Mesenteric fat pad (tissue), 1 donor: ENCODE results near the gene IYD. TPM values are rescaled to one million over a fixed set of nuclear protein-coding genes. Genes with fewer than 3 reads are reported as not detected.
"Not testable (repeated sequence)": the region's sequence is repeated elsewhere in the genome, so short reads cannot be mapped to it uniquely, and the experiment has no call there.

Experiments used
- DNase-seq: peaks from one replicate; pipeline ENCODE4 v3.0.0-alpha.2; 2020; ENCODE audit warnings: low spot score
- total RNA-seq: library from RNA; stranded (reverse); fragmentation: NEBNext Ultra II Directional; extraction: Animal tissue kit (Norgen Biotek cat#: 25700); gene quantifications from one replicate; pipeline ENCODE4 v1.2.1, GENCODE V29; 2021
- donor health status: DM: yes; HTN: yes; CAD: no.

IYD gene
- total RNA-seq, 1 donor from 2014 or later = not detected

- no peak for DNase-seq
Measured at GRCh38 chr6:150349546-150349945, 19.3 kb upstream of the IYD start.

GRCh38 chr6:150352321-150353296 is 16.2 kb upstream of the IYD start:
- DNase-seq = no peak

- DNase-seq = no peak
Measured at GRCh38 chr6:150353445-150353844, 15.4 kb upstream of the IYD start.

- DNase-seq = no peak
Measured at GRCh38 chr6:150354754-150355571, 13.8 kb upstream of the IYD start.

- DNase-seq = no peak
Measured at GRCh38 chr6:150355932-150356331, 12.9 kb upstream of the IYD start.

GRCh38 chr6:150361876-150362275 is 6.9 kb upstream of the IYD start:
- DNase-seq = no peak

GRCh38 chr6:150363733-150364132 is 5.1 kb upstream of the IYD start:
- no peak for DNase-seq

- DNase-seq = no peak
Measured at GRCh38 chr6:150366118-150366778, 2.6 kb upstream of the IYD start.

DNA sequence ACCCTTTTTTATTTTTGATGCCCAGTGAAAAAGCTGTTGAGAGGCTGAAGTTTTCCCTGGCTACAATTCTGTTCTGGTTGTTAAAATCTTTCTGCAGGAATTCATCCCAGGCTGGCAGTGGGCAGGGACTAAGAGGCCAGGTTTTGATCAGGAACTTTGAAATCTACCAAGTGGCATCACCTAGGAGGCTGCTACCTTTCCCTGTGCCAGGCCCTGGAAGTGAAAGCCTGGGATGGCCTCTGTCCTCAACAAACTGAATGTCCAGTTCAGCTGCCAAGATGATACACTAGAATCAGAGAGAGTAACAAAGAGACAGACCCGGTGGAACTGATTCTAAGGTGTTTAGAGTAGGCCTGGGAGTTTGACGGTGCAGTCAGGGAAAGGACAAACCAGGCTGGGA is 596 bp downstream of the IYD start:
- no peak for DNase-seq

DNA sequence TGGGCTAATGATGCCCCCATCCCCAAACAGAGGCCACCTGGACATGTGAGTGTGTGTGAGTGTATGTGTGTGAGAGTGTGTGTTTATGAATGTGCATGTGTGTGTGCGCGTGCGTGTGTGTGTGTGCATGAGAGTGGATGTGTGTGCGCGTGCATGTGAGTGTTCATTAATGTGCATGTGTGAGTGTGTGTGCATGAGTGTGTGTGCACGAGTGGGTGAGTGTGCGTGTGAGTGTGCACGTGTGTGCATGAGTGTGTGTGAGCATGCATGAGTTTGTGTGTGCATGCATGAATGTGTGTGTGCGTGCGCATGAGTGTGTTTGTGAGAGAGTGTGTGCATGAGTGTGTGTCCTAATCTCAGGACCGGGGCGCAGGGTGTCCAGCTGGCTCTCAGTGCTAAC is 1.3 kb downstream of the IYD start:
- DNase-seq = no peak

GRCh38 chr6:150371356-150371755 is 2.5 kb downstream of the IYD start:
- no peak for DNase-seq

- DNase-seq = no peak
Measured at GRCh38 chr6:150372051-150372450, 3.2 kb downstream of the IYD start.

- DNase-seq = no peak
Measured at GRCh38 chr6:150373260-150373701, 4.5 kb downstream of the IYD start.

DNA sequence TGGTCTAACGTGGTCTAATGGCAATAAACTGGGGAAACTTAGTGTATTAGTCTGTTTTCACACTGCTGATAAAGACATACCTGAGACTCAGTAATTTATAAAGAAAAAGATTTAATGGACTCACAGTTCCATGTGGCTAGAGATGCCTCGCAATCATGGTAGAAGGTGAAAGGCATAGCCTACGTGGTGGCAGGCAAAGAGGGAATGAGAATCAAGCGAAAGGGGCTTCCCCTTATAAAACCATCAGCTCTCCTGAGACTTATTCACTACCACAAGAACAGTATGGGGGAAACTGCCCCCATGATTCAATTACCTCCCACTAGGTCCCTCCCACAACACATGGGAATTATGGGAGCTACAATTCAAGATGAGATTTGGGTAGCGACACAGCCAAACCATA is 5.5 kb downstream of the IYD start:
- DNase-seq = not testable (repeated sequence)

DNA sequence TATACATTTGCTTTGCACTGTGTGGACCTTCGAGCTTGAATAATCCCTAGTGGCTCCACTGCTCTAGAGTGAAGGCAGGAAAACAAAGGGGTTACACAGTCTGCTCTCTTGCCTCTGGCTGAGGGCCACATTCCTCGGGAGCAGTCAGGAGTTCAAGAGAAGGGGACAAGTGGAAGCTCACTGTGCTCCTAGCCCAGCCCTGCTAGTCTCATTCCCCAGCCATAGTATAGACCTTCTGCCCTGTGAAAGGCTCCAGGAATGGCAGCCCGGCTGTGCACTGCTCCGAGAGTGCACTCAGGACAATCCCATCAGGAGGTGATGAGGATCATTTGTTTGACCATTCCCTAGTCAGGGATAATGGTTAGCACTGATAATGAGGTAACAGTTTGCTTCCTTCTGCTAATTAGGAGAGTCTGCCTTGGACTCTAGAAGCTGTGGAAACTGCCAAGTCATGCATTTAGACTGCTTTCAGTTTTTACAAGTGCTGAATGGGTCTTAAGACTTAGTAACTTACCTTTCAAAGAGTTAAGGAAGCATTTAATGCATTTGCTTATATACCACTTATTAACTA is 8.5 kb downstream of the IYD start:
- DNase-seq = no peak

- DNase-seq = no peak
Measured at GRCh38 chr6:150380256-150380655, 11.4 kb downstream of the IYD start.

GRCh38 chr6:150382171-150382570 is 13.4 kb downstream of the IYD start:
- DNase-seq = no peak

DNA sequence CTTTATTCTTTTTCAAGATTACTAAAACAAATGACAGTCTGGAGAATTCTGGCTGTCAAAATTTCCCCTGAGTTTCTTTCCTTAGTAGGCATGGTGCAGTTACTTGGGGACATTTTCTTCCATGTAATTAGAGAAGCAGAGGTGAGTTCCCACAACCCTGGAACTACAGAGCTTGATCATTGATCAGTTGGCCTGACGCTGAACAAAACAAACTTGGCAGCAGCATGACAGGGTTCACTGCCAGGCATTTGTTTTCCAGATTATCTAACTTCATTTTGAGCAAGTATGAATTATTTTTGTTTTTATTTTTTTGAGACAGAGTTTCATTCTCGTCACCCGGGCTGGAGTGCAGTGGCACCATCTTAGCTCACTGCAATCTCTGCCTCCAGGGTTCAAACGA is 22.6 kb downstream of the IYD start:
- DNase-seq = no peak

DNA sequence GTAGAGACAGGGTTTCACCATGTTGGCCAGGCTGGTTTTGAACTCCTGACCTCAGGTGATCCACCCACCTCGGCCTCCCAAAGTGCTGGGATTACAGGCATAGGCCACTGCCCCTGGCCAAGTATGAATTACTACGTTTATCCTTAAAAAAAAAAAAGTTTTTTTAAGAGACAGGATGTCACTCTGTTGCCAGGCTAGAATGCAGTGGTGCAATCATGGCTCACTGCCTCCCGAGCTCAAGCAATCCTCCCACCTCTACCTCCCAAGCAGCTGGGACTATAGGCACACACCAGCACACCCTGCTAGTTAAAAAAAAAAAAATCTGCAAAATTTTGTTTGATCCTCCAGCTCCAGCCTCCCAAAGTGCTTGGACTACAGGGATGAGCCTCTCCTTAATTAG is 23.1 kb downstream of the IYD start:
- no peak for DNase-seq

DNA sequence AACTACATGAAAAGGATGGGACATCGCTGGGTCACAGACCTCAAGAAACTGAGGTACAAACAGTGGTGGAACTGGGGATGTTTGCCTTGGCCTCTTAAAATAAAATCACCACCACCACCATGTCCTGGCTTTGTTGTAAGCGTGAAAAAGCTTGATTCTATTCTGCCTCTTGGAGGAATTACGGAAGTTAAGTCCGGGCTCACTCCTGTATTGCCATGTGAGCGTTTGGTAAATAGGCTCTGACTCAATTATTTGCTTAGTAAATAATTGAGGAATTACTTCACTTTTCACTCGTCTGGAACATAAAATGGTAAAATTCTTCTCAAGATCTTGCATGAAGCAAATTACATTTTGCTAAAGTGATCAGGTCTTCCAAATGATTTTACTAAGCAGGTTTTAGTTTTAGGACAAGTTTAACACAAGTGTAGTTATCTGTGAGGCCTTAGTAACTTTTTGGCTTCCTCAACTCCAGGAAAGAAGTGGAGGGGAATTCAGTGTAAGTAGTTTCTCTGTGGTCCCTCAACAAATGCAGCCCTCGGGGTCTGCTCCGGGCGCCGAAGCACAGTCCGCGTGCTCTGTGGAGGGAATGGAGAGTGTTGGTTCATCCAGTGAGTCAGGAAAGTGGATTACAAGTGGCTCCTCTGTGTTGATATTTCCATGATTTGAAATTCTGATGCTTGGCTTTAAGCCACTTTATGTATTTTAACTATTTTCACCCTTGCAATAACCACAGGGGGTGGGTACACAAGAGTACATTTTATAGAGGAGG is 23.8 kb downstream of the IYD start:
- no peak for DNase-seq
